ENCODE results near the gene AFF3.

GRCh38 chr2:100126201-100126600 lies 16.2 kb downstream of the AFF3 start:
- TF ChIP-seq TCF7L2 (IDR thresholded peaks at IDR 0.05; ENCODE audit: borderline replicate concordance, extremely low read depth, insufficient read depth, insufficient read length): no peak
- TF ChIP-seq POLR2A (IDR thresholded peaks at IDR 0.05; ENCODE audit: borderline replicate concordance, extremely low read depth, insufficient read depth, insufficient read length): no peak
- no peak for TF ChIP-seq CTCF (IDR thresholded peaks at IDR 0.05 in 2 of 3, conservative IDR thresholded peaks at IDR 0.05 in 1 of 3; ENCODE audit: borderline replicate concordance in 1 of 3, insufficient read depth in 1 of 3, low read depth in 2 of 3, low read length in 2 of 3)
- no peak for TF ChIP-seq FOSL1 (IDR thresholded peaks at IDR 0.05; ENCODE audit: low read depth)
- TF ChIP-seq MAX (IDR thresholded peaks at IDR 0.05): no peak
- no peak for TF ChIP-seq ATF3 (IDR thresholded peaks at IDR 0.05)
- TF ChIP-seq EZH2 (IDR thresholded peaks at IDR 0.05): no peak
- no peak for TF ChIP-seq ZBTB33 (IDR thresholded peaks at IDR 0.05; ENCODE audit: extremely low read depth, insufficient replicate concordance, low read length)
- no peak for TF ChIP-seq REST (IDR thresholded peaks at IDR 0.05; ENCODE audit: low read depth)
- no peak for TF ChIP-seq EZH2phosphoT487 (IDR thresholded peaks at IDR 0.05; ENCODE audit: borderline replicate concordance)
- no peak for TF ChIP-seq YY1 (IDR thresholded peaks at IDR 0.05; ENCODE audit: extremely low read depth, insufficient replicate concordance, low read depth, low read length)
- TF ChIP-seq POLR2AphosphoS5 (IDR thresholded peaks at IDR 0.05; ENCODE audit: low read depth, low read length): no peak

Data from HCT116 (cell line).